Duodenal mucosa (tissue), 2 donors: ENCODE results near the gene SH2B2.

Experiments
- H3K27ac ChIP-seq: one replicate; pipeline ENCODE4 v1.7.0; 2013; ENCODE audit warnings: low read depth, low read length
- H3K27me3 ChIP-seq, 2 donors: one replicate each; pipeline ENCODE4 v1.7.0; 2013; ENCODE audit warnings: low read length in 2 of 2, control low read depth in 1 of 2; ENCODE audit not compliant: insufficient read depth in 2 of 2, control insufficient read depth in 1 of 2
- H3K36me3 ChIP-seq, 2 donors: one replicate each; pipeline ENCODE4 v1.7.0; 2013; ENCODE audit warnings: low read length in 2 of 2, control low read depth in 1 of 2; ENCODE audit not compliant: insufficient read depth in 2 of 2, control insufficient read depth in 1 of 2
- H3K4me1 ChIP-seq, 2 donors: one replicate each; pipeline ENCODE4 v1.7.0; 2013; ENCODE audit warnings: low read length in 2 of 2, control low read depth in 1 of 2; ENCODE audit not compliant: insufficient read depth in 2 of 2, control insufficient read depth in 1 of 2
- H3K4me3 ChIP-seq, 2 donors: one replicate each; pipeline ENCODE4 v1.7.0; 2013; ENCODE audit warnings: low read length in 2 of 2, low read depth in 1 of 2
- H3K9ac ChIP-seq, 2 donors: one replicate each; pipeline ENCODE4 v1.7.0; 2013; ENCODE audit warnings: low read length in 2 of 2, low read depth in 1 of 2
- H3K9me3 ChIP-seq, 2 donors: one replicate each; pipeline ENCODE4 v1.7.0; 2013; ENCODE audit warnings: low read length in 2 of 2, control low read depth in 1 of 2; ENCODE audit not compliant: control insufficient read depth in 1 of 2

The SH2B2 gene

GRCh38 chr7:102253066-102253972, 33.3 kb upstream of the SH2B2 start:
- H3K36me3 ChIP-seq: peaks cover 3 to 10% of the 10 kb centered on the region in 2 donors
- H3K4me3 ChIP-seq: no peak overlapping the region
- H3K9me3 ChIP-seq: no peaks in the 10 kb centered on the region
- no peaks in the 10 kb centered on the region for H3K4me1 ChIP-seq
- no peak overlapping the region for H3K9ac ChIP-seq
- no peaks in the 10 kb centered on the region for H3K27me3 ChIP-seq
- H3K27ac ChIP-seq: no peak overlapping the region

- no peak overlapping the region for H3K4me3 ChIP-seq
Measured at GRCh38 chr7:102253973-102254370, 32.7 kb upstream of the SH2B2 start.

GRCh38 chr7:102254521-102254920, 32.1 kb upstream of the SH2B2 start:
- Histone ChIP-seq H3K27me3 (no peaks in the 10 kb centered on the region), H3K4me1 (no peaks in the 10 kb centered on the region), H3K9me3 (no peaks in the 10 kb centered on the region), H3K4me3 (no peak overlapping the region), H3K27ac (no peak overlapping the region), H3K36me3 (peaks cover 3 to 10% of the 10 kb centered on the region in 2 donors), H3K9ac (no peak overlapping the region)

More at GRCh38 chr7:102253973-102254370, 32.7 kb upstream of the SH2B2 start:
- H3K36me3 ChIP-seq: peaks cover 3 to 10% of the 10 kb centered on the region in 2 donors
- H3K4me1 ChIP-seq: no peaks in the 10 kb centered on the region
- H3K9ac ChIP-seq: no peak overlapping the region
- H3K27ac ChIP-seq: no peak overlapping the region
- no peaks in the 10 kb centered on the region for H3K9me3 ChIP-seq
- no peaks in the 10 kb centered on the region for H3K27me3 ChIP-seq

GRCh38 chr7:102255501-102255900, 31.2 kb upstream of the SH2B2 start:
- H3K4me1 ChIP-seq: no peaks in the 10 kb centered on the region
- H3K36me3 ChIP-seq: peaks cover 1 to 4% of the 10 kb centered on the region in 2 donors
- no peak overlapping the region for H3K27ac ChIP-seq
- H3K9ac ChIP-seq: no peak overlapping the region
- H3K27me3 ChIP-seq: no peaks in the 10 kb centered on the region
- no peak overlapping the region for H3K4me3 ChIP-seq
- no peaks in the 10 kb centered on the region for H3K9me3 ChIP-seq

GRCh38 chr7:102255916-102256315, 30.8 kb upstream of the SH2B2 start:
- peaks cover 0 to 4% of the 10 kb centered on the region in 2 donors for H3K36me3 ChIP-seq
- no peaks in the 10 kb centered on the region for H3K9me3 ChIP-seq
- H3K9ac ChIP-seq: no peak overlapping the region
- H3K4me1 ChIP-seq: no peaks in the 10 kb centered on the region
- no peak overlapping the region for H3K27ac ChIP-seq
- no peaks in the 10 kb centered on the region for H3K27me3 ChIP-seq
- no peak overlapping the region for H3K4me3 ChIP-seq

DNA sequence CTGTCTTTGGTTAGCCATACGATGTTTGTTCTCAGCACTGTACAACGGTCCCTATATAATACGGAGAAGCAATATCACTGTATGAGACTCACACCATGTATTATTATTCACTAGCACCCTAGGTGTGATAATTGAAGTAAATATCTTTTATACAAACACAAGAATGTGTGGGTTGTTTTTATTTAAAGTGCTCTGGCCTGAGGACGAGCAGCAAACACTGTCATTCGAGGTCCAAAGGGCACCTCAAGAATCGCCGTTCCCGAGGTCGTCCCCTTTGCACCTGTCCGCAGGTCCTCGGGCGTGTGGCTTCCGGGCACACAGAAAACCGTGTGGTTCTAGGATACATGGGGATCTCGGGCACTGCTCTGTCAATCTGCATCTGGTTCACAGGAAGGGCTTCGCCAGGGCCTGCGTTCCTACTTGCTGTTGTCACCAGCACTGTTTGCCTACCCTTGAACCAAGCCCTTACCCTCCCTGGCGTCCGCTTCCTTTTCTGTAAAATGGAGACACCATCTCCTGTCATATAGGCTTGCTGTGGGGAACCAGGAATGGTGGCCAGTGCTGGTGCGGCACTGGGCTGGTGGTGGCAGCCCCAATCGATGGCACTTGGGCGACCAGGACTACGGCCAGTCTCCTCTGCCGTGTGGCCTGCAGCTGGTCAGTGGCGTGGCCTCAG, 28.5 kb upstream of the SH2B2 start:
- H3K4me3 ChIP-seq: no peak overlapping the region
- no peaks in the 10 kb centered on the region for H3K27me3 ChIP-seq
- H3K9me3 ChIP-seq: no peaks in the 10 kb centered on the region
- H3K4me1 ChIP-seq: no peaks in the 10 kb centered on the region
- no peak overlapping the region for H3K27ac ChIP-seq
- H3K9ac ChIP-seq: no peak overlapping the region
- peaks cover 0 to 4% of the 10 kb centered on the region in 2 donors for H3K36me3 ChIP-seq

DNA sequence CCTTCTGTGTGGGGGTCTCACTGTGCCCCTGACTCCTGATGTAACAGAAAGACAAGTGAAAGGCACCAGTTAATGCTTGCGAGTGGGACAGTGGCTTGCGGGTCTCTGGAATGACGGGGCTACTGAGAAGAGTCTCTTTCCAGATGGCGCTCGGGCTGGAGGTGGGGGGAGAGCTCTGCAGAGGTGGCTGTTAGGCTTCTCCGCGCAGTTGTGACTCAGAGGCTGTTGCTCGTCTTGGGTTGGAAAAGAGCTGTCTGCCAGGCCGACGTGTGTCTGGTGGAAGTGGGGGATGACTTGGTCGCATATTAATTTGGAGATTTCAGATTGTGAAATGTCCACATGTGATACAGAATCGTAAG, 27.9 kb upstream of the SH2B2 start:
- no peaks in the 10 kb centered on the region for H3K27me3 ChIP-seq
- H3K36me3 ChIP-seq: peaks cover 0 to 4% of the 10 kb centered on the region in 2 donors
- H3K4me1 ChIP-seq: no peaks in the 10 kb centered on the region
- no peaks in the 10 kb centered on the region for H3K9me3 ChIP-seq
- H3K27ac ChIP-seq: no peak overlapping the region
- H3K4me3 ChIP-seq: no peak overlapping the region
- no peak overlapping the region for H3K9ac ChIP-seq

DNA sequence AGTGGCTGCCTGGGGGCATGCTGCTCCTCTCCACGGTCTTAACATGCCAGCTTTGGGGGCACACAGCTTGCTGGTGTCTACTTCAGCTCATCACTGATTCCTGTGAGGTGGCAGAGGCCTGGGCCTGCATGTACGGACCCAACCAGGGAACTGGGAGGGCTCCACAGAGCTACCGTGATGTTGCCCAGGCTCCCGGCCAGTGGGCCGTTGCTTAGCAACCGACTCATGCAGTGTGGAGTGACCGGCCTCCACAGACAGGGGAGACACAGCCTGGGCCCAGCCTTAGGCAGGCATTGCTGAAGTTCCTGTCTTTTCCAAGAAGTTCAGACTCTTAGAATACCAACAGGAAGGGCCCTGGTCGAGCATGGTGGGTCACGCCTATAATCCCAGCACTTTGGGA, 25.8 kb upstream of the SH2B2 start:
- Histone ChIP-seq H3K9ac (no peak overlapping the region), H3K27me3 (no peaks in the 10 kb centered on the region), H3K27ac (no peak overlapping the region), H3K36me3 (no peaks in the 10 kb centered on the region), H3K4me3 (no peak overlapping the region), H3K4me1 (no peaks in the 10 kb centered on the region), H3K9me3 (no peaks in the 10 kb centered on the region)

DNA sequence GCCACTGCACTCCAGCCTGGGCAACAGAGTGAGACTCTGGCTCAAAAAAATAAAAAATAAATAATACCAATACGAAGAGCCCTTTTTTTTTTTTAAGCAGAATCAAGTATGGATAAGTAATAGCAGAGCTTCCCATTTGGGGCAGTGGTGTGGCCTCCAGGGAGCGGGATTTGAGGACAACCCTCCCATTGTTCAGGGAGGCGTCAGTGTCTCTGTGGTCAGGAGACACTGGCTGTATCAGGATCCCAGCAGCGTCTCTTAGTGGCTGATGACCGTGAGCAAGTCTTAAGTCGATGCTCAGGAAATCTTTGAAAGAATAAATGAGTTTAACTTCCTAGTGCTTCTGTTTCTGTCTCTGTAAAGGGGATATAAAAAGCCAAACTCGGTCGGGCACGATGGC, 25.2 kb upstream of the SH2B2 start:
- Histone ChIP-seq H3K27ac (no peak overlapping the region), H3K9ac (no peak overlapping the region), H3K27me3 (no peaks in the 10 kb centered on the region), H3K4me3 (no peak overlapping the region), H3K4me1 (no peaks in the 10 kb centered on the region), H3K9me3 (no peaks in the 10 kb centered on the region), H3K36me3 (no peaks in the 10 kb centered on the region)

DNA sequence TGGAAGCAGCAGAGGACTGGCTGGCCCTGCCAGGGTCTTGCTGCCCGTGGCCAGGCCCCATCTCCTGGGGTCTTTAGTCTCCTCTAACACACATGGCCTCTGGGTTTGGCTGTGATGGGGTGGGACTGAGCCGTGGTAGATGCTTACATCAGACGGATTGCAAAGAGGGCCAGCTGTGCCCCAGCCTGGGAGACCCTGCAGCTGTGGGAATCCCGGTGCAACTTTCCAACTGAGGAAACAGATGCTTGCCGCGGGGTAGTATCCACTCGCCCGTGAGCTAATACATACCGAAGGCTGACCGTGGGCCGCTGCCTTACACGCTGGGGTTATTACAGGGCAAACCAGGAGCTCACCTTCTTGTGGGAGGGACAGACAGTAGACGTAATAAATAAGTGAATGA, 24.1 kb upstream of the SH2B2 start:
- H3K9me3 ChIP-seq: no peaks in the 10 kb centered on the region
- H3K4me3 ChIP-seq: no peak overlapping the region
- no peaks in the 10 kb centered on the region for H3K27me3 ChIP-seq
- H3K9ac ChIP-seq: no peak overlapping the region
- no peaks in the 10 kb centered on the region for H3K4me1 ChIP-seq
- no peak overlapping the region for H3K27ac ChIP-seq
- no peaks in the 10 kb centered on the region for H3K36me3 ChIP-seq
